Stimulated activated CD8-positive, alpha-beta memory T cell treated with anti-CD3 and anti-CD28 coated beads, Interleukin-12 subunit alpha, Interleukin-12 subunit beta, amount 100 ng/mL, for 24 hours (primary cell): ENCODE data around the gene PKHD1.

ENCODE experiments used
- DNase-seq: peaks from one replicate; pipeline ENCODE4 v3.0.0-alpha.2; 2020; ENCODE audit errors: extremely low read depth

Gene PKHD1

DNA sequence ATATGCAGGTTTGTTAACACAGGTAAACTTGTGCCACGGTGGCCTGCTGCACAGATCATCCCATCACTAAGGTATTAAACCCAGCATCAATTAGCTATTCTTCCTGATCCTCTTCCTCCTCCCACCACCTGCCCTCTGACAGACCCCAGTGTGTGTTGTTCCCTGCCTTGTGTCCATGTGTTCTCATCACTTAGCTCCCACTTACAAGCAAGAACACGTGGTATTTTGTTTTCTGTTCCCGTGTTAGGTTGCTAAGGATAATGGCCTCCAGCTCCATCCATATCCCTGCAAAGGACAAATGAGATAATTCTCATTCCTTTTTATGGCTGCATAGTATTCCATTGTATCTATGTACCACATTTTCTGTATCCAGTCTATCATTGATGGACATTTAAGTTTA lies 294.0 kb downstream of the PKHD1 start:
- no peak for DNase-seq

DNA sequence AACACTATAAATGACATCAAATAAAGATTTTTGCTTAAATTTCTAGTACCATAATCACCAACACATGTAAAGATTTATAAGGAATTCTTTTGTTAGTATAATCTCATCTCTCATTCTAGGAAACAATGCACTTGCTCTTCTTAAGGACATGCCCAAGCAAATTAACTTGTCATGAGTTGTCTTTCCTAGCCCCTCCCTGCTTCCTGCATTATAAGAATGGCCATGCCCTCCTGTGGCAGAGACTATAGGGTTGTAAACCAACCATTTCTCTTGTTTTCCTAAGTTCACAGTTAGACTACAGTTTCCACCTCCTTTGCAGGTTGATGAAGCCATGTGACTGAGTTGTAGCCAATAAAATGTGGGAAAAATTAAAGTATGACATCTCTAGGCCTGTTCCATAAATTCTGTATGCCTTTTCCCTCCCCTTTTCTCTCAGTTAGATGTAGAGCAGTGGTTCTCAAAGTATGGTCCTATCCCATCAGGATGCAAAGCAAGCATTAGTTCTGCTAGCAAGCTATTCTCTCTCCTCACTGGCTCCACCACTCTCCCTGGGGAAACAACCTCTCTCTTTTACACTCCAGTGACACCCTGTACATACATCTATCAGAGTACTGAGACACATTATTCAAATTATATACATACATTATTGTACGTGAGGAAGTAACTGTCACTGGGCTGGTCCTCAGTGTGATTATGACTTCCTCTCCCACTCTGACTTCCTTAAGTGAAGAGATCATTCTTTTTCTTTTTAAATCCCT lies 295.0 kb downstream of the PKHD1 start:
- DNase-seq, result no peak

DNA sequence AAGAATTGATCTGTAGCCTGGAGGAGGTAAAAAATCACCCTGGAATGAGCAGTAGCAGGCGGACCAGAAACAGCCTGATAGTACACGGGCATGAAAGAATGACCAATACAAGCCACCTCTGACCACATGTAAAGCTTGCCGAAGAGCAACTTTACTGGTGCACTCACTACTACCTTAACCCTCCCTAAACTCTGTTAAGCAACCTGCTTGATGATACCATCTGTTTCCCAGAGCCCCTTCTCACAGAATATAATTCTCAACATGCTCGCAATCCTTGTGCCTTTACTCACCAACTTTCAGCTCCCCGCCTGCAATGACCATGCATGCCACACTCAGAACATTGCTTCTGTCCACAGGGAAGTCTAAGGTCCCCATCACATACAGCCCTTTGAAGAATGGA lies 296.5 kb downstream of the PKHD1 start:
- no peak for DNase-seq

DNA sequence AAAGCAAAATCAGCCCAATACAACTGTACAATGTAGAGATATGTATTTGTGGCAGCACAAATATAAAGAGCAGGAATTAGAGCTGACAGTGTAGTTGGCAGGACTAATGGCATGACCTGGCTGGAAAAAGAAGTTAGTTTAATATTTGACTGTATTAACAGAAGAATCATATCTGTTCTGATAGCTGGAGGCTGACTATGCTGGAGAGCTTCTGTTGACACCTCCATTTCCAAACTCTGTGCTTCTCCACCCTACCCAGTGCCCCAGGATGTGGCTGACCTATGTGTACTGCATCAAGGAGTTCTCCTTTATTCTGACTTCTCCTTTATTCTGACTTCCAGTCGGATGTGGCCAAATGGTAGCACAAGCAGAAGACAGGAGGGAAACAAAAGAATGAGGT lies 299.3 kb downstream of the PKHD1 start:
- DNase-seq, result no peak

DNA sequence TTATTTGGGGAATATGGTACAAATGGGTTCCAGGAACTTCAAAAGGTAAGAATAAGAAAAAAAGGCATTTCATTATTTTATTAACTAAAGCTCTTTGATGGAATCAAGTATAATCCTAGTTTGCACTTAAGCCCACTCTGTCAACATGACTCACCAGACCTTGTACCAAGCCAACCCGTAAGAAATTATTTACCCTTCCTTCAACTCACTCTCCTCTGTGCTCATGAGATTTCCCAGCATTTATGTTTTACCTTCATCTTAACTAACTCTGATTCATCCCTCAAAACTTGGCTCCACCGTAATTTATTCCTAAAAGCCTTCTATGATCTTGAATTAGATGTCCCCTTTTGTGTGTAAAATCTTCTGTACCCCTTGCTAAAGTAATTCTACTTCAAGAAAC lies 308.7 kb downstream of the PKHD1 start:
- no peak for DNase-seq

DNA sequence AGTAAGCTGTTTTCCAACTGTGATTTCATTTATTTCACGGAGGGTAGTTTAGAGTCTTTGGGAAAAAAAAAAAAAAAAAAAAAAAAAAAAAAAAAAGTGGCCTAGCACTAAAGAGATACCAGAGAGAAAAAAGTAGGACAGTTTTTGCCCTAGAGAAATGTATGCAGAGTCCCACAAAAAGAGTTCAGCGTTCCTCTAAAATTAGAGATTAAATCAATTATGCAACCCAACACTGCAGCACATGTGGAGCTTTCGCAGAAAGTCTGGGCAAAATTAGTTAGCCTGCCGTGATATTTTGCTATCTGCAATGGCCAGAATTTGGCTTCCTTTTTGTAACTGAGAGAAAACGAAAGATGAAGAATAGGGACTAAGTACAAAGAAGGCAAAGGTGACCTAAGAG lies 309.8 kb downstream of the PKHD1 start:
- no peak for DNase-seq

DNA sequence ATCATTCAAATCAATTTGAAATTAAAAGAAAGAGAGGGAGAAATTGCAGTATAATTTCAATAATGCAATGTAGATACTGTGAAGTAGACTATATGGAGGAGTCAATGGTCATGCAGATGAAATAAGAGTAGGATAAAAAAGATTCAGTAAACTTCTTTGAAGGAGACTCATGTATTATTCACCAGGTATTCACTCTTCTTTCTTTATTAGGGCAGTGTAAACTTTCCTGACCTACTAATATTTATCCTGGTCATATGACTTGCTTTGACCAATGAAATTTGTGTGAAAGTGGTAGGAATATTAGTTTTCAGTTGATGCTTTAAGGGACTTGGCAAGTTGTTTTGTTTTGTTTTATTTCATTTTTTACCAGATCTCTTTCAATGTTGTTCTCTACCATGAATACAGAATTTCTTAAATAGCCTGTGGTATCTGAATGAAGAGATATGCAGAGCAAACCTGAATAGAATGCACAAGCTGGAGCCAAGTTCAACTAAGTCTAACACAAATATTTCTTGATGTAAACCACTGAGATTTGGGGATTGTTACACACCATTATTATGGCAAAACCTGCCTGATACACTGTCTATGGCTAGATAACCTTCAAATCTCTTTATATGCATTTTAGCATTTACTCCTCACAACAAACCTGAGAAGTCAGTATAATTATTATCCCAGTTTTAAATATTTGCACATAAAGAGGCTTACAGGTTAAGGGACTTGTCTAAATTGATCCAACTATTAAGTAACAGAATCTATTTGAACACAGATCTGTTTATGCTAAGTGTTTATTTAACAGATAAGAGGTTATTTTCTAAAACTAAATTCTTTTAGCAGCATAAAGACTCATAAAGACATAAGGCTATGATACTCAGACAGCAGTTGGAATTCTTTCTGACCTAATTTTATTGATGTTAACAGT lies 311.2 kb downstream of the PKHD1 start:
- DNase-seq, result no peak

DNA sequence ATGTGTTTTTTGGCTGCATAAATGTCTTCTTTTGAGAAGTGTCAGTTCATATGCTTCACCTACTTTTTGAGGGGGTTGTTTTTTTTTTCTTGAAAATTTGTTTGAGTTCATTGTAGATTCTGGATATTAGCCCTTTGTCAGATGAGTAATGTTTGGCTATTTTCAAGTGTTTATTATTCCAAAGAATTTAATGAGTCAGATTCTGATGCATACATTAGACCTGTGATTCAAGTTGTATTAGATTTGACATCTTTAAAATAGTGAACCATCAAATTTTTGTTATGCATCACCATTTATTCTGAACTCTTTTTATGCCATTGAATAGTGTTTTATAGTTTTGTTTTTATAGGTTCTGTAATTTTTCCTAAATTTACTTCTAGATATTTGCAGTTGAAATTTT lies 319.3 kb downstream of the PKHD1 start:
- no peak for DNase-seq

DNA sequence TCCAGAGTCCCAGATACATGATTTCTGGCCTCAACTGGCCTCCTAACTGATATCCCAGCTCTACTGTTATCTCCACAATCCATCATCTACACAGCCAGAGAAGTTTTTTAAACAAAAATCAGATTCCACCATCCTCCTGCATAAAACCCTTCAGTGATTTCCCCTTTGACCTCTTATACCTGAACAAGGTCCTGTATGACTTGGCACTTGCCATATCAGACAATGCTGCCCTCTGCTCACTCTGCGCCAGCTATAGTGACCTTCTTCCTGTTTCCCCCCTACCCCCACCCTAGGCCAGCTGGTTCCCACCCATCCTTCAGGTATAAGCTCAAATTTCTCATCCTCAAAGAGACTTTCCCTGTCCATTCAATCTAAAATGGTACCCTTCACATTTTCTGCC lies 322.2 kb downstream of the PKHD1 start:
- no peak for DNase-seq

DNA sequence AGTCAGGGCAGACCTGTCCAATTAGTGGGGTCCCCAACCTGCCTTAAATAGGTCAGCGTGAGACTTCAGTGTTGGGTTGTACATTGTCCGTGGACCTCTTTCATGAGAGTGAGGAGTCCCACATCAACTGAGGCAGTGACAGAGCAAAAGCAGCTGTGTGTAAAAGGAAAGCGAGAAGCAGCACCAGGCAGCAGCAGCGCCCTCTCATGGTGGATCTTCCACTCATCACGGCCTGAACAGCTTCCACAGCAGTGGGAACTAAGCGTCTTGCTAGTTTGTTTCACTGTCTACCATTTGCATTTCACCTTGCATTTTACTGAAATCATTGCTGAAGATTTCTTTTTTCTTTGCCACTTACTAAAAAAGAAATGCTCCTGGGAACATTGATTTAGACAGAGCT lies 333.8 kb downstream of the PKHD1 start:
- no peak for DNase-seq

DNA sequence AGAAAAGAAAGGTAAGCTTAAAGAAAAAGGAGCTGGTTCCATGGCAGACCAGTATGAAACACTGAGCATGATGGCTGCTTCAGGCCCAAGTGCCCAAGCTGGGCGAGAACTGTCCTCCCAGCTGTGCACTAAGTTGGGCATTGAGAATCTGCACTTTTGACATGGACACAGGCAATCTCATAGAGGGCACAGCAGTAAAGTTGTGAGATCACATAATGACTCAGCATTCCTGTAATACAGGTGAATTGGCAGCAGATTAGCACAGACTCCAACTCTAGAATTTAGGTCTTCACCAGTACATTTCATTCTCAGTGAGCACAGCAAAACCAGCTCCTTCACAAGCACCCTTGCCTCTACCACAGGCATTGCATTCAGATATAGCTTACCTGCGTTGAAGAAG lies 343.4 kb downstream of the PKHD1 start:
- no peak for DNase-seq

DNA sequence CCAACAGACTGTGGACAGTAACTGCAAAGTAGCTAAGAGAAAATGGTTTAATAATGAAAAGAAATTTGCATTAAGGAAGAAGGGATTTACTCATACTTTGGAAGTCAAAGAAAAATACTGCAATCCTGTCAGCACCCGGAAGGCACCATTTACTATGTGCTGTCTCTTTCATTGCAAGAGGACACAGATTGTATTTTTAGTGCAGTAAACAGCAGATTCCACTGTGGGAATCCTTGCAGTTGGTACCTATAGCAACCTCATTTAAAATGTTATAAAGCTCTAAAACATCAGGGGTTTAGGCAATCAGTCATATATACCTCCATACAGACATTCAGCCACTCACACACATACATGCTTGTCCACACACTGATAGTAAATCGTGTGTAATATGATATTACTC lies 346.8 kb downstream of the PKHD1 start:
- DNase-seq, result no peak

DNA sequence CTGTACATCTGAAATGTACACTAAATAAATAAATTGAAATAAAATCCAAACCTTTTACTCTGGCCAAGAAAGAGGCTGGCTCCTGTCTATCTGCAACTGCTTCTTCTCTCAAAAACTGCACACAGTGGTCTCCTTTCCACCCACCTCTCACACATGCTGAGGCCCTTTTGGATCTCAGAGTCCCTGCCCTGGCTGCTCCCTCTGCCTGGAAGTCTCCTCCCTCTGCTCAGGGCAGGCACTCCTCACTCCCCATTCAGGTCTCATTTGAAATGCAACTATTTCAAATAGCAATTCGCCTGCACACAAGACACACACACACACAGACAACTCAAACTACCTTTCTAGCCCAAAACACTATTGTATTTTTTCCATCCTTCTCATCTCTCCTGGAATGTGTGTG lies 348.8 kb downstream of the PKHD1 start:
- no peak for DNase-seq

DNA sequence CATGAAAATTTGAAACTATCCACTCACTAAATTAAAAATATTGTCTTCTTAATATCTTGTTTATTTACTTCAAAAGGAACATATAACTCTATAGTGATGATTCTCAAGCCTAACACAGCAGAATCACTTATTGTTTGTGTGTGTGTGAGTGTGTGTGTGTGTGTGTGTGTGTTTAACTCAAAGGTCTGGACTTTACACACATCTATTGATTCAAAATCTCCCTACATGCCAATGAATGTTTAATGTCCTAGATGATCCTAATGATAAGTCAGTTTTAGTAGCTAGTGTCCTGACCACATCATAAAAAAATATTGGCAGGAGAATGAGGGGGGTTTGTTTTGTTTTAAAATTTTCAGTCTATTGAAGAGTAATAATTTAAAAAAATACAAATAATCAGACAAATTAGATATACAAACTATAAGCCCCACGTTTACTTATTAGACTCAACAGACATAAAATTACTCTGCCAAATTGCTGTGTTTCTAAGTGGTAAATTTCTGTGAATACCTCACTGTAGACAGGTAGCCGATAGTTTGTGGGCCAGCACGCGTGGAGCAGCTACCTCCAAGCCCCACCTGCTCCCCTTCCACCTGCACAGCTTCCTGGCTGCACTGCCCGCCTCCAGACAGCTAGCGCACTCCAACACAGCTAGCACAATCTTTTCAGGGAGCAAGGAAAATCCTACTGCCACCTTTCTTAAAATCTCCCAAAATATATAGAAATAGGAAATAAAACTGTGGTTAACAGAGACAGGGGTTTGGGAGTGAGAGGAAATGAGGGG lies 349.6 kb downstream of the PKHD1 start:
- no peak for DNase-seq

DNA sequence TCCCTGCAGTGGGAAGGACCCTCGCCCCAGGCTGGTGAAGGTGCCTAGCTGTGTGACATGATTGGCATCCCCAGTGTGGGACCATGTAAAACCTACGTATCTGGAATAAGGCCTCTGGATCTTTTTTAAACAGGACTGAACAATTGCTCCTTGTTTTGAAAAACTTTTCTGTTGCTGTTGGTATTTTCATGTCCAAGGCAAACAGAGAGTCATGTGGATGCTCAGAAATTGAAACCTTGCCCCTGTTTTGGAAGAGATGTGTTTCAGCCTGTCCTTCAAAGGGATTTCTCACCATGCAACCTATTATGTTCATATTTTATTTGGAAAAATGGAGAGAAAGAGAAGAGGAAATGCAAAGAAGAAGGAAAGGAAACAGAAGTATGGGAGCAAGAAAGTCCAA lies 362.3 kb downstream of the PKHD1 start:
- no peak for DNase-seq

DNA sequence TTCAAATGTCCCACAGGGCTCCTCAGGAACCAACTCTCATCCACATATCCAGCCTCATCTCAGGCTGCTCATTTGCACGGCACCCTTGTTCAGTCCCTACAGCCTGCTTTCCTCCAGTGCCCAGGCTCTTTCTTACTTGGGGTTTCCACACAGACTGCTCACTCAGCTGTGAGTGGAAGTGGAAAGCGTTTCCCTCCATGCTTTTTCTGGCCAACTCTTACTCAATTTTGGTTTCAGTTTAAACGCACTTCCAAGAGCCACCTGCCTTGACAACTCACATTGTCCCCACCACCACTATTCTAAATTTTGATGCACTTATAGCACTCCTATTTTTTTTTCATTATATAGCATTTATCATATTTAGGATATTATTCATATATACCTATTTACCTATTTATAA lies 367.1 kb downstream of the PKHD1 start:
- no peak for DNase-seq

DNA sequence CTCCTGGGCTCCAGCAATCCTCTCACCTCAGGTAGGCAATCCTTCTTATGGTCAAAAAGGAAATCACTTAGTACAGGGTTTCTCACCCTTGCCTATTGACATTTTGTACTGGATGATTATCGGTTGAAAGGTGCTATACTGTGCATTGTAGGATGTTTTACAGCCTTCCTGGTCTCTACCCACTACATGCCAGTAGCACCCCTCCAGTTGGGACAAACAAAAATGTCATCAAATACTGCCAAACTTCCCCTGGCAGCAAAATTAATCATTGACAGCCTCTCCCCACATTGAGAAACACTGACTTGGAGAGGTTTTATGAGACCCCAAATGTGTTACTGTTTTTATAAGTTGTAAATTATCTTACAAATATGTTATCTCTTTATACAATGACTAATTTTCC lies 368.1 kb downstream of the PKHD1 start:
- no peak for DNase-seq

DNA sequence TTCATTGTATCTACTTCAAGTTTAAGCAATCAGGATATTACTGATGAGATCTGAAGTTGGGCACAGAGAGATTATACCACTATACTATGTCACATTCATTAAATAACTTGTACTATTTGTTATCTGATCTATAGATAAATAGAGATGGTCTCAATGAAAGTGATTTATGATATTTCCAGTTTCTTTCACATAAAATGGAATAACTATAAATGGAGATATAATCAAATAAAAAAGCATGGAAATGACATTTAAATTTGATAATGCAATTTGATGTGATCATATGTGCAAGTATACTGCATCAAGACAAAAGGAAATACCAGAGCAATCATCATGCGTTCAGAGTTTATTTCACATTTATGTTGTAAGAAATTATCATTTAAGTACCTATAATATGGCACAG lies 368.9 kb downstream of the PKHD1 start:
- no peak for DNase-seq

DNA sequence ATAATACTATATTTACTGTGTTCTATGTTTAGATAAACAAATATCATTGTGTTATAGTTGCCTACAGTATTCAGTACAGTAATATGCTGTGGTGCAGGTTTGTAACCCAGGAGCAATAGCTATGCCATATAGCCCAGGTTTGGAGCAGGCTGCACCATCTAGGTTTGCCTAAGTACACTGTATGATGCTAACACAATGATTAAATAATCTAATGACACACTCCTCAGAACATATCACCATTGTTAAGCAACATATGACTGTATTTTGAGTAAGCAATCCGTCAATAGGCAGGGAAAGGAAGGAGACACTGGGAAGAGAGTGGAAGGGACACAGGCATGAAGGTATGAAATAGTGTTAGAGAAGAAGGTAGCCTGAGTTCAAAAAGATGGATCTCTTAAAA lies 369.9 kb downstream of the PKHD1 start:
- DNase-seq, result no peak

DNA sequence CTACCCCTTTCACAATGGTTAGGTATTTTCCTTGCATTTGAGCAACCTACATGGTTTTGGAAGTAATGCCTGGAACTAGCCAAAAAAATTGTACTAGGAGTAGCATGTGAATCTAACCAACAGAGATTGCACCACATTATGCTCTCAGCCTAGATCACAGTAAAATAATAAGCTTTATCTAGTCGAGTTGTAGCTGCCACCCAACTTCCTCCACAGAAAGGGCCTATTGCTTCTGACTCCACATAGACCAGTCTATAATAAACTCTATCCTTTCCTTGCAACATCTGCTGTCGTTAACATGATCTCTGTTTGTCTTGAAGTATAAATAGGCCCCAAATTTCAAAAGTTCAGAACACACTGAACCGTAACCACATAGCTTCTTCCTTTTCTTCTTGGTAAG lies 375.5 kb downstream of the PKHD1 start:
- no peak for DNase-seq

DNA sequence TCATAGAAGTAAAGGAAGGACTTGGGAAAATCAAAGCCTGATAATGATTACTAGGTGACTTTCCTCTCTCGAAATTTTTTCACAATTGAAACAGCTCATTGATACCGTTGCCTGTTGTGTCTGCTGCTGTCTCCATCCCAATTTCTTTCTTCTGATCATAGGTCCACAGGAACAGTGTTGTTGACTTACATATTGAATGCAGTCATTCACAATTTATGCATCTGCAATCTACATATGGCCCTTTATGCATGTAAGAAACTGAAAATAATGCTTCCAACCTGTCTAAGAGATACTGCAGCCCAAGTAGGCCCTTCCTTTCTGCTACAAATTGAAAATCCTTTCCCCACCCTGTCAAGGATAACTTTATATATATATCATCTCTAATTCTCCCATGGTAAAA lies 381.3 kb downstream of the PKHD1 start:
- DNase-seq, result no peak

DNA sequence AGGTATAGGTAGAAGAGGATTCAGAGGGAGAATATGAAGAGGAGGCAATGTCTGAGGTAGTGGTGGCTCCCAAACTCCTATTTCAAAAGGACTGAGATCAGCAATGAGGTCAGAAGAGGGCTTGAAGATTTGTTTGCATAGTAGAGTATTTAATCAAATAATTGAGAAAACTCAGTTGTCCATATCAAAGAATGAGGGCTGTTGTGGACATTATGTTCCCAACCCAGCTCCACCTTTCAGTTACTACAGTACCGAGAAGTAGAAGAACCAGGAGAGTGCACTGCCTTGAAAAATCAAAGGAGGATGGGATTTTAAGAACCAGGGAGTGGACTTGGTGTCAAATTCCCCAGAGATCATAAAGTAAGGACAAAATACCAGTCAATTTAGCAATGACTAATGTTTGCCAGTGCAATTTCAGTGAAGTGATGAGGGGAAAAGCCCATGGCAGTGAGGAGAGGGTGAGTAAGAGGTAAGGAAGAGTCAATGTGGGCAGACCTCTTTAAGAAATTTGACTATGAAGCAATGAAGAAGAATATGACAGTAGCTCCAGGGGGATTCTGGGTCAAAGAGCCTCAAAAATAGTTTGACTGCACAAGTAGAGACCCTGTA lies 382.4 kb downstream of the PKHD1 start:
- DNase-seq, result no peak
